GM12878 (cell line): Measurements from ENCODE around the gene IDH3A. TPM values are rescaled to one million over a fixed set of nuclear protein-coding genes. Genes with fewer than 3 reads are reported as not detected.

Experiments
- ATAC-seq: fragments of 200-7000 bp; cut with Tn5 transposase; 3 replicates; pipeline ENCODE4 v1.9.1; 2020; ENCODE audit warnings: mild to moderate bottlenecking, moderate library complexity
- BruUV-seq: library from RNA; stranded (reverse); fragments of 400-500 nt; replicated peaks from 2 replicates; lab custom pipeline; 2021; lab: Mats Ljungman, UMichigan
- CTCF ChIA-PET: fragments of 300-600 bp; sonication (Branson Sonifier 250); formaldehyde crosslinking; extraction: SDS; loops from one replicate; lab custom pipeline; 2021; ENCODE audit warnings: inconsistent platforms; lab: Yijun Ruan, JAX
- POLR2A ChIA-PET: fragments of 350-600 bp; formaldehyde crosslinking; extraction: SDS; loops from one replicate; lab custom pipeline; 2021; ENCODE audit warnings: inconsistent platforms; lab: Charles Lee
- RAD21 ChIA-PET: fragments of 300-600 bp; sonication (Branson Sonifier 250); formaldehyde crosslinking; loops from one replicate; lab custom pipeline; 2023; ENCODE audit warnings: antibody characterized with exemption; ENCODE audit not compliant: unreplicated experiment; lab: Charles Lee
- SMC1A ChIA-PET: fragments of 300-600 bp; sonication (Branson Sonifier 250); formaldehyde crosslinking; loops from one replicate; lab custom pipeline; 2023; ENCODE audit not compliant: unreplicated experiment, uncharacterized antibody; lab: Charles Lee
- DNase-seq: peaks from one replicate; pipeline ENCODE4 v3.0.0-alpha.2; 2011; ENCODE audit warnings: low read depth, low spot score
- FAIRE-seq: peaks from 3 replicates; lab custom pipeline; 2011; peaks lifted over from hg19 to GRCh38; lab: Jason Lieb, UNC
- H2AFZ ChIP-seq: 2 replicates; pipeline ENCODE4 v1.6.0; 2011; ENCODE audit warnings: low read depth, low read length, control low read depth; ENCODE audit not compliant: control insufficient read depth
- H3K27ac ChIP-seq: 2 replicates; pipeline ENCODE4 v1.5.1; 2011; ENCODE audit warnings: control low read depth; ENCODE audit not compliant: control insufficient read depth, insufficient read depth
- H3K27me3 ChIP-seq, 2 experiments: replicated peaks in 1 of 2; 2 replicates each; pipeline versions ENCODE4 v1.6.0 to v1.6.1; 2011; ENCODE audit warnings: low read length in 1 of 2; ENCODE audit not compliant: control insufficient read depth in 2 of 2, insufficient read depth in 2 of 2
- H3K36me3 ChIP-seq, 2 experiments: 2 replicates each; pipeline ENCODE4 v1.5.1; 2011; ENCODE audit warnings: low read length in 1 of 2; ENCODE audit not compliant: control insufficient read depth in 2 of 2, insufficient read depth in 2 of 2
- H3K4me1 ChIP-seq: 2 replicates; pipeline ENCODE4 v1.6.1; 2011; ENCODE audit warnings: mild to moderate bottlenecking, low read length, moderate library complexity, mixed read lengths; ENCODE audit not compliant: control insufficient read depth, insufficient read depth
- H3K4me2 ChIP-seq: 2 replicates; pipeline ENCODE4 v1.6.0; 2011; ENCODE audit warnings: control low read depth; ENCODE audit not compliant: control insufficient read depth, insufficient read depth
- H3K4me3 ChIP-seq: fragments of 200-600 bp; sonication (generic); 2 replicates; pipeline ENCODE4 v1.5.1; 2016
- H3K79me2 ChIP-seq: 2 replicates; pipeline ENCODE4 v1.6.0; 2011; ENCODE audit warnings: low read length; ENCODE audit not compliant: control insufficient read depth, insufficient read depth
- H3K9ac ChIP-seq: 2 replicates; pipeline ENCODE4 v1.8.0; 2011; ENCODE audit warnings: low read length, control low read depth, mixed read lengths; ENCODE audit not compliant: control insufficient read depth, insufficient read depth
- H3K9me3 ChIP-seq: replicated peaks from 3 replicates; pipeline ENCODE4 v1.5.1; 2011; ENCODE audit warnings: mild to moderate bottlenecking, low read length; ENCODE audit not compliant: control insufficient read depth, insufficient read depth
- H4K20me1 ChIP-seq: 2 replicates; pipeline ENCODE4 v1.6.0; 2011; ENCODE audit not compliant: control insufficient read depth, insufficient read depth
- HDGF ChIP-seq: fragments of 450-650 bp; IDR thresholded peaks from 2 replicates; pipeline ENCODE4 v1.6.1; 2016; ENCODE audit warnings: antibody characterized with exemption
- NBN ChIP-seq: fragments of 450-650 bp; IDR thresholded peaks from 2 replicates; pipeline ENCODE4 v1.6.1; 2016
- PML ChIP-seq: IDR thresholded peaks from 2 replicates; pipeline ENCODE4 v1.6.1; 2012; ENCODE audit warnings: low read length, inconsistent platforms
- POU2F2 ChIP-seq: IDR thresholded peaks from 3 replicates; pipeline ENCODE4 v1.6.1; 2011; ENCODE audit warnings: low read depth, mild to moderate bottlenecking, low read length, borderline replicate concordance
- RAD21 ChIP-seq: IDR thresholded peaks from 2 replicates; pipeline ENCODE4 v1.6.1; 2011; ENCODE audit warnings: mild to moderate bottlenecking, low read depth, low read length, moderate library complexity; ENCODE audit not compliant: insufficient read depth
- RCOR1 ChIP-seq: conservative IDR thresholded peaks from 2 replicates; pipeline ENCODE4 v1.6.1; 2012; ENCODE audit warnings: low read depth, low read length, improper control_type of control experiment
- WGBS: methylation state at CpG from one replicate; pipeline ENCODE4 v1.1.6; 2016; ENCODE audit warnings: low lambda C conversion rate; ENCODE audit not compliant: insufficient replicate concordance, insufficient coverage; ENCODE audit errors: missing lambda C conversion rate; 5-methylcytosine and 5-hydroxymethylcytosine counted together
- in situ Hi-C: fragments of 300-500 bp; cut with MboI; formaldehyde crosslinking; loops from 9 replicates; pipeline ENCODE4 v1.14.3; 2018; ENCODE audit warnings: mixed read lengths
- intact Hi-C: fragments of 100-400 bp; cut with micrococcal nuclease; formaldehyde crosslinking; loops from one replicate; pipeline ENCODE4 v1.14.2; 2022; ENCODE audit not compliant: unreplicated experiment
- polyA plus RNA-seq, 11 experiments: library from polyadenylated mRNA; depleted of rRNA in 4 of 11; unstranded in 6 of 11; stranded (reverse) in 5 of 11; fragments of >200 nt; fragmentation: Nextera tagmentation in 4 of 11; fragmentation: Illumina TruSeq in 1 of 11; extraction: Ambion mirVana in 4 of 11; extraction: Trizol in 1 of 11; gene quantifications; 1 replicate in 1 of 11; 2 replicates in 10 of 11; pipeline versions ENCODE4 v1.2.1 to v1.2.3, GENCODE V29; 2011 to 2016; ENCODE audit warnings: inconsistent platforms in 2 of 11, missing spikeins in 2 of 11, low read depth in 1 of 11
- total RNA-seq, 4 experiments: library from RNA; depleted of rRNA in 3 of 4; stranded (reverse); fragments of >200 nt in 3 of 4; fragmentation: Illumina TruSeq in 1 of 4; extraction: Trizol in 1 of 4; gene quantifications; 2 replicates each; pipeline versions ENCODE4 v1.2.1 to v1.2.3, GENCODE V29; 2013 to 2021

IDH3A gene
- total and polyA plus RNA-seq, 10 of the 15 experiments (the other 5 are each of a cell fraction or from before 2014, with no cell fraction given), result 83.9 to 254 (median 195) TPM

- in situ Hi-C loops (no loop called here), intact Hi-C loops (no loop called here)
- no peak overlapping the region for H3K4me3 ChIP-seq
- CTCF ChIA-PET, result interaction anchor here (1.0 to 7.0 kb wide), 5 partner anchors 19 to 155 kb away, joined by 3 to 200 read pairs (median 80); partner anchors contain the start of gene CIB2
- no peak for ATAC-seq
- no peak for FAIRE-seq
- RAD21 ChIA-PET, result interaction anchor here (0.5 to 5.6 kb wide), 4 partner anchors 15 to 80 kb away, joined by 3 to 147 read pairs (median 26); partner anchors contain the start of gene CIB2
- H3K9ac ChIP-seq, result no peak overlapping the region
- no peak for DNase-seq
- H3K9me3 ChIP-seq, result no peaks in the 10 kb centered on the region; the same call in 2 of the 3 replicates
- H2AFZ ChIP-seq, result no peak overlapping the region
- BruUV-seq, result no TSS peak
- no peaks in the 10 kb centered on the region for H3K4me1 ChIP-seq
- TF ChIP-seq PML, result no peak
- no peak for TF ChIP-seq NBN
- no peak for TF ChIP-seq RCOR1
- TF ChIP-seq POU2F2, result no peak
- TF ChIP-seq RAD21, result no peak
- TF ChIP-seq HDGF, result no peak
- WGBS, result 44% methylated on average over 10 of the region's 10 CpGs
- no peaks in the 10 kb centered on the region for H3K79me2 ChIP-seq
- H4K20me1 ChIP-seq, result no peaks in the 10 kb centered on the region
- H3K4me2 ChIP-seq, result no peak overlapping the region
- H3K27me3 ChIP-seq, result peaks cover 0 to 2% of the 10 kb centered on the region in 2 experiments; a peak in 1 of 4 replicates
- POLR2A ChIA-PET, result no interaction called here
- H3K36me3 ChIP-seq, result no peaks in the 10 kb centered on the region
- no peak overlapping the region for H3K27ac ChIP-seq
- SMC1A ChIA-PET, result interaction anchor here (1.2 kb wide), 1 partner anchor 66 kb away, joined by 4 read pairs; no protein-coding TSS in a partner anchor
These were observed 43.8 kb downstream of the IDH3A start for GRCh38 chr15:78192826-78193594.
